GM10847 (cell line): ENCODE measurements around the gene OPCML.

ENCODE experiments used
- POLR2A ChIP-seq: IDR thresholded peaks from 2 replicates; pipeline ENCODE4 v1.6.1; 2011; ENCODE audit not compliant: insufficient read length; ENCODE audit errors: extremely low read depth

Gene OPCML

DNA sequence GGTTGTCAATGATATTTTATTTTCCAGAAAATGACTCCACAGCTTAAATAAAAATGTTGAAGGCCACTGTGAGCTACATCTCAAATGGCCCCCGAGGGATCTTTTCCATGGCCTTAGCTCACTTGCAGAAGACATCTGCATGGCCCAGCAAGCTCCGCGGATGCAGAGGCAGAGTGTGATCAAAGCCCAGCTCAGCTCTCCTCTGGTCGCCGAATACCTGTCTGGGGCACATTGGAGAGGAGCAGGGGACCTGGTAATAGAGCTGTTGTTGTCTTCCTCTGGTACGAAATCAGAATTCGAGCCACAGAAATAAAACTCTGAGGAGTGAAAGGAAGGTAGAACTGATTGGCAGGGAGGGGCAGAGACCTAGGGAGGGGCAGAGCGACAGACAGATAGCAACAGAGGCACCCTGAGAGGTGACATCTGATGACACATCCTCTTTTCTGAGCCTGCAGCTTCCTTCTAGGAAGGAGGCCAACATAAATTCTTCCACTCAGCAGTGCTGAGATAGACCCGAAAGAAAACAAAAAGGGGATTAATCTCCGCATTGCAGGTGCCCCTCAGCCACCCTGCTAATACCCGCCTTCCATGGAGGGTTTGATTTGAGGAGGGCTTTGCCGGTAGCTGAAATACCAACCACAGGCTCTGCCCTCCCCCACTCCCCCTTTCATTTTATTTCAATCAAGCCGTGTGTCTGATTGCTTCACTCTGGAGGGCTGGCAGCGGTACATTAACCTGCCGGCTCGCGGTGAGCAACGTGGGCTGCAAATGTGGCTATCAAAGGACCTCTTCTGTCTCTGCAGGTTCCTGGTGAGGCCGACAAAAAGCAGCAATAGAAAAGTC, 759.4 kb downstream of the OPCML start:
- TF ChIP-seq POLR2A = no peak

DNA sequence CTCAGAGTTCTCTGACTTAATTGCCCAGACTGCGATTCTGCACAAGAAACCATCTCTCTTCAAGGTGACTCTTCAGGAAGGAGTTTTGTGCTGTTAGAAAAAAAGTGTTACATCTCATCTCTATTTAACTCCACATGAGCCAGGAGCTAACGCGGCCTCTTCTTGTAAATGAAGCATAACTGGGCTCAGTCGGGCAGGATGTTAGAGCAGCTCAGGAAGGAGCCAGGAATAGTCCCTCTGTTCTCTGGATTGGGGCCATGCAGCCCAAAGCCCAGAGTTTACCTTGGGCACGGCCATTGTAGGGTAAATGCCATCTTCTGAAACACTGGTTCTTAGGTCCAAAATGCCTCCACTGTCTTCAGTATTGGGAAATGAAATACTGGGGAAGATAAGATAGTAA, 760.6 kb downstream of the OPCML start:
- no peak for TF ChIP-seq POLR2A

DNA sequence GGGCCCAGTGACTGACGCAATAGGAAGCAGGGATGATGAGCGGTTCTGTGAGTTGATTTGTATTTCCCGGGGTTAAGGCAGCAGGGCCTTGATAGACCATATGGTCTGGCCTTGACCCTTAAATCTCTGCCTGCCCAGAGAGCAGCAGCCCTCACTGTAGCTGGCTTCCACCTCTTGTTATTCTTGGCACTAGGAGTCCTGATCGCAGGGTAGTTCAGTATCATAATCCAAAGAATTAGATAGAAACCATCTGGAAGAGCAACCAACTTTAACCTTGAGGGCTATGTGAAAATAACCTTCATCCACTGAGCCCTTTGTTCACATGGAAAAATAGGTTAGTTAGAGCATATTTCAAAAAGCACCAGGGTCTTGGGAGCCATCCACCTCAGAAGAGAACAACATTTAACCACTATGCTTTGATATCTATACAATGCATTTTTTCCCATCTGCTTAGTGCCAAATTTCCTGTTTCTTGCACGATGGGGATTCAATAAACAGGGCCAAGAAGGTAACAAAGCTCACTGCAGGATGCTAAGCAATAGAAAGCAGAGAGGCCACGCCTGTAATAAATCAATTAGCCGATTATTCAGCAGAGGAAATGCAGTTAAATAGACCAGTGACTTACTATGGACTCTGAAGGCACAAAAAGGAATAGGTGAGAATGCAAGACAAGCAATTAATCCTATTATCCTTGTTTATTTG, 761.3 kb downstream of the OPCML start:
- no peak for TF ChIP-seq POLR2A

DNA sequence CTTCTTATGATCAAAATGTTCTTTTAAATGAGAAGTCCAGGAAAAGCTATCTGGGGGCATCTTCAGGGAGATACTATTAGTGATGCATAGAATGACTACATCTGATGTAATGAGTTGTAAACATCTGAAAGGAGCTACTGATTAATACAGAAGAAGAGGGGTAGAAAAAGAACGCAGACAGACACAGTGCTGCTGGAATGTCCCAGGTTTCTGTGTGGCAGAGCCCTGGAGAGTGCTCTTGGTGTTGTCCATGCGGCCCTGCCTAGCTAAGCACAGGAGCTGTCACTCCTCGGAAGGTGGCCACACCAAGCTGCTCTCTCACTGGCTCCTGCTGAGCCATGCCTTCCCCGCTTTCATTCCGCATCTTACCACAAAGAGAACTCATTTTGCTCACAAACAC, 768.8 kb downstream of the OPCML start:
- no peak for TF ChIP-seq POLR2A

DNA sequence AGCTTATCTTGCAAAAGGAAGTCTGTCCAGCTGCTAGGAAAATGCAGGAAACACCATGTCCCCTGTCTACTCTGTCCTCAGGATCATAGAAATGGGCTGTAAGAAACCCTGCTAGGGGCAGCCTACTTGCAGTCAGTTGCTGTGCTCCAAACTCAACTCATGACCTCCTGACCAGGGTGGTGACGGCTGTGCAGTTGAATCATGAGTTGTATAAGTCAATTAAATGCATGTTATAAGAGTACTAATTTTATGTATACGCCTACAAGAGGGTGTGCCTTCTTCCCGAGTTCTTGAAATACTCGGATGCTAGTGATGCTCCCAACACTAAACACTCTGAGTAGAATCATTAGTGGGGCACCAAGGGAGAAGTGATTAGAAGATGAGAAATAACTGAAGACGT, 776.4 kb downstream of the OPCML start:
- no peak for TF ChIP-seq POLR2A

DNA sequence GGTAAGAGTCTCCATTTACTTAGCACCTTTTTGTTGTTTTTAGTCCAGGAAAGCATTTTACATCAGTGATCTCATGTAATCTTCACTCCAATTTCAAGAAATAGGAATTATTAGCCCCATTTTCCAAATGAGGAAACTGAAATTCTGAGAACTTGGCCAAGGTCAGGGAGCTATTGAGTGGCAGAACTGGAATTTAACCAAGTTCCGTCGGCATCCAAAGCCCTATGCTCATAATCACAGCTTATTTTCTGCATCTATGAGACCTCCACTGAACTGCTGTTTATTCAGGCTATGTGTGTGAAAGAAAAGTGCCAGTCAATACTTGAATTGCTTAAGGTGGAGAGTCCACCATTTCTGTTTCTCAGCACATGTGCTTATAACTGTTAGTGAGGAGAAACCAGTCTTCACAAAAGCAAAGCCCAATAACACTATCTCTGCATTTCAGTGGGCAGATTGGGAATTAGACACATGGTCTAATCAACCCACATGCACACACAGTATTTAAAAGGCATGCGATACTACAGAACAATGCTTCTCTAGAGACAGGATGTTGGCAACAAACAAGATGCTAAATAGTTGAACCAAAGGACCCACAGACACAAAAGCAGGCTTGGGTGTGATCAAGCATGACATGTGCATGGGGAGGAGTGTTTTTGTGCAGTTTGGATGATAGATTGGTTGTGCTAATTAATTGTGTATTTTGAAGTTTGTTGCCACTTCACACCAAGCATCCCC, 780.6 kb downstream of the OPCML start:
- no peak for TF ChIP-seq POLR2A

DNA sequence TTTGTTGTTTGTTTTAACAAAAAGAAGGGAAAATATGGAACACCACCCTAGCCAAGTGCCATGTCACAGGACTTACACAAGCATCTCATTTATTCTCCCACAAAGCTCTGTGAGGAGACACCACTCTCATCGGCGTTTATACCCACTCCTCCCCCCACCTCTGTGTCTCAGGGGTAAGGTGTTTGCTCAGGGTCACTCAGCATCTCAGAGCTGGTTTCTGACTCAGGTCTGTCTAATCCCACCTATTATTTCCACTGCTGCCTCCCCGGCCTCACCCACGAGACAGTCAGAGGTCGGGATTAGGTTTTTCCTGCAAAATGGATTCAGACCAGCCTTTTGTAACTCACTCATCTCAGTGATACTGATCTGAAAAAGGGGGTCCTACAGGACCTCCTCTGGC, 786.0 kb downstream of the OPCML start:
- TF ChIP-seq POLR2A = no peak

DNA sequence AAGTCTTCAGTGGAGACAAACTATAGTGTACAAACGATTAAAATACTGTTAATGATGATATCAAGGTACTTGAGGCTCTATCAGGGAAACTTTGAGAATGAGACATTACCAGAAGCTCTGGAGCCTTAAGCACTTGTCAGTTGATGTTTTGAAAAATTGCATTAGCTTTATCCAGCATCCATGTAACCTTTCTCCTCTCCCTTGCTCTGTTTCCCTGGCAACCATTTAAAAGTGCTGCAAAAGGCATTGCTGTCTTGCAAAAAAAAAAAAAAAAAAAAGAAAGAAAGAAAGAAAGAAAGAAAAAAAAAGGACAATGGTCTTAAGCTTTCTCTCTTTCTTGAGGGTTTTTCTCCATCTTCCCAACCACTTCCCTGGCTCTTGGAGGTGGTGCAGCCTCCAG, 787.0 kb downstream of the OPCML start:
- no peak for TF ChIP-seq POLR2A

DNA sequence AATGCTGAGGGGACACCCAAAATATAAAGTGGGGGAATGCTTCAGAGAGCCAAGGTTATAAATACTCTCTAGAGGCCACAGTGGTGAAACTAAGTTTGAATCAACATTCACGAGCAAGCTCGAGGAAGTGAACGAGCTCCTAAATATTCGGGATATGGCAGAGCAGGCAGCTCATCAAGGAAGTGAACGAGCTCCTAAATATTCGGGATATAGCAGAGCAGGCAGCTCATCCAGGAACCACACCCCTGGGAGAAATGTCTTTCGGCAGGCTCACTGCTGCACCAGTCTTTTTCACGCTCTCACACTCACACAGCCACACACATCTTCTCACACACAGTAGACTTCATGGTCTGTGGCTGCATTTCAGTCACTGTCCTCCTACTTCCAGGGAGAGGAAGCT, 787.5 kb downstream of the OPCML start:
- TF ChIP-seq POLR2A = no peak

DNA sequence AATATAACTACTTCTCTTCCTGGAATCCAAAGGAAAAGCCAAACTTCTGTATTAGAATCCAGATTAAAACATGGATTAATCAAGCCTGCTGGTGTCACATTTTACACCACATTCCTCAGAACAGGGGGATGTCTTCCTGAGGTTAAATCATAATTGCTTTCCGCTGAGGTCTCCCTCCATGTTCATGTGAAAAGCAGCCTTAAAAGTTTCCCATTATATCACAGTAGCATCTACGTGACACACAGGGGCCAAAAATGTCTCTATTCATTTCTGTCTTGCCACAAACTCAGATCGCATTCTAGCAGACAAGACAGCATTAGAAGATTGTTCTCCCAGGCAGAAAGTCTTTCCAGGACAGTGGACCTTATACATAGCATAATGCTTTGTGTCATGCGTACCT, 788.7 kb downstream of the OPCML start:
- no peak for TF ChIP-seq POLR2A

DNA sequence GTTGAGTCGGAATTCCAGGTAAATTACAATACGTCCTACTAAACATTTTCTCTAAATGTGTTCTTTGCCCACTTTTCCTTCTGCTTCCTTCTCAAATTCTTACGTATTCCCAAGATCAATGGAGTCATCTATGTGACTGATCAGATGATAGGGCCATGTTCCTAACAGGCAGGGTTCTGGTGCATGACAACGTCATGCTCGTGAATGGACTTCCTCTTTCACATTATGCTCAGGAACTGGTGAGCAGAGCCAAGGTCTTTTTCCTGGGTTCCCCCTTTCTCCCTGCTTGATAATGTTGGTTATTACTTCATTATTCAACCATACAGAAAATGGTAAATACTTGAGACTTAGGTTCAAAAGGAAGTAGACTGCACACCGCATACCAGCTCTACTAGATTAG, 789.4 kb downstream of the OPCML start:
- TF ChIP-seq POLR2A = no peak

DNA sequence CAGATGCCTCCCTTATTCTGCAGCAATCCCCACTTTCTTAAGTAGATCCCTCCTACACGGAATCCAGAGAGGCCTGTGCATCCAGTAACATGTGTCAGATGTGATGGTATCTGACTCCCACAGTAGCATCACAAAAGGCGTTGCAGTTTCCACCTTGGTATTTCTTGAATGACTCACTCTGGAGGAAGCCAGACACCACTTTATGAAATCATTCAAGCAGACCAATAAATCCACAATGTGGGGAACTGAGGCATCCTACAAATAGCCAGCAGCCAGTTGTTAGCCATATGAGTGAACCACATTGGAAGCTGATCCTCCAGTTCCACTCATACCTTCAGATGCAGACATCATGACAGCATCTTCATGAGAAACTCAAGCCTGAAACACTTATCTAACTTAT, 798.1 kb downstream of the OPCML start:
- TF ChIP-seq POLR2A = no peak

DNA sequence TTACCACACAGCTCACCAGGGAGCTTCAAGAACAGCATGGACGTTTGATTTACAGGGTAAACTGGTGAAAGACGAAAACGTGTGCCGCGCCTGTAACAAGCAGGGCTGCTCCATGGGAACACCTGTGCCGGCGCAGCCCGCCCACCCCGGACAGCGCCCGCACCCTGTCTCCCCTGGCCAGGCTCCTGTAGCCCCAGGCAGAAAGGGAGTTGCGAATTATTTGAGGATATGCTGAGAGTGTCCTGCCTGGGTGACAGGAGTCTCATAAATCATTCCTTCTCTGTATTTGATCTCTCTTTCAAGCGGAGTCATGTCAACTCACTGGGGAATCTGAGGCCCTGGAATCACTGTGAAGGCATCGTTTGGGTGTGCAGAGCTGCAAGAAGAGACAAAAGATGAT, 804.3 kb downstream of the OPCML start:
- no peak for TF ChIP-seq POLR2A

DNA sequence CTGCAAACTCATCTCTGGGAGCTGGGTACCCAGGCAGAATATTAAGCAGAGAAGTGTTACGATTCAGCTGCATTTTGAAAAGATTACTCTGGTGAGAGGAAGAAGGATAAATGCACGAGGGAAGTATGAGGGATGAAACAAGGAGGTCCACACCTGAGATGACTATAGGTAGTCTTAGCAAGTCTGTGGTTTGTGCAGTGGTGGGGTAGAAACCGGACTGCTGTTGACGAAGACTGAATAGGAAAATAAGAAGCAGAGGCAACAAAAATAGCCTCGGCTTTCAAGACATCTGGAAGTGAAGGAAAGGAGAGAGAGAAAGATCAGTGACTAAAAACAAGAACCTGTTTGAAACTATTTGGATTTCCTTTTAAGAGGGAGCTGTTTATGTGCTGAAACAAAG, 810.8 kb downstream of the OPCML start:
- TF ChIP-seq POLR2A = no peak

DNA sequence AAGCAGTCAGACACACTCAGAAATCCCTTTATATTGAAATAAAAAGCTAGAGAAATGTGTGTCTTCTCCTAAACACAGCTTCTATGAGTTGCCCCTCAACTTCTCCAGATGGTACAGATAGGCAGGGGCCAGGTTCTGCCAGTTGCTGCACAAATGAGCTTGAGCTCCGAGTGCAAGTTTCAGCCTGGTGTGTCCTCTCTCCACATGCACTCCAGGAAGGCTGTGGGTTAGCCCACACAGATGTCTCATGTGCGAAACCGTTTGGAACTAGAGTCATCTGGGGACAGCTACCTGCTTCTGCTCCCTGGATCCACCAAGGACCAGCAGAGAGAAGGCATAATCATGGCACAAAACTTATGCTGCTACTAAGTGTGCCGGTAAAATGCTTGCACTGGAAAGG, 812.6 kb downstream of the OPCML start:
- no peak for TF ChIP-seq POLR2A
